Measurements from ENCODE around the gene CLMP. TPM values are rescaled to one million over a fixed set of nuclear protein-coding genes. Genes with fewer than 3 reads are reported as not detected.

Gene CLMP
- total and polyA plus RNA-seq, 2 donors (not counting 1 experiment from before 2014, with no cell fraction given) = 0.01 TPM; not detected in 1

- Histone ChIP-seq H3K9ac (ENCODE audit: low read length) (no peak overlapping the region), H3K36me3 (replicated peaks in 1 of 2; ENCODE audit: control extremely low read depth in 1 of 2, control insufficient read depth in 1 of 2, extremely low read depth in 1 of 2, insufficient read depth in 2 of 2, low read length in 1 of 2) (no peaks in the 10 kb centered on the region), H3K79me2 (ENCODE audit: control insufficient read depth, insufficient read depth, low read length) (no peaks in the 10 kb centered on the region), H3K9me3 (ENCODE audit: control extremely low read depth in 1 of 3, control insufficient read depth in 2 of 3, insufficient read depth in 1 of 3, low read length in 2 of 3) (no peaks in the 10 kb centered on the region), H3K27ac (ENCODE audit: low read length in 2 of 2) (no peak overlapping the region), H3K4me1 (ENCODE audit: control insufficient read depth in 2 of 2, insufficient read depth in 2 of 2, low read length in 2 of 2) (no peaks in the 10 kb centered on the region), H3K27me3 (replicated peaks in 1 of 4; ENCODE audit: control extremely low read depth in 1 of 4, control insufficient read depth in 3 of 4, insufficient read depth in 4 of 4, low read length in 3 of 4) (no peaks in the 10 kb centered on the region), H2AFZ (ENCODE audit: insufficient read depth, low read depth, low read length, poor library complexity, severe bottlenecking) (no peak overlapping the region), H3K4me3 (ENCODE audit: control extremely low read depth in 1 of 5, extremely low read depth in 1 of 5, insufficient read depth in 1 of 5, low read depth in 2 of 5, low read length in 4 of 5) (no peak overlapping the region), H3K4me2 (replicated peaks; ENCODE audit: low read depth, low read length, poor library complexity, severe bottlenecking) (no peak overlapping the region), H4K20me1 (ENCODE audit: control insufficient read depth, insufficient read depth, low read length, poor library complexity, severe bottlenecking) (no peaks in the 10 kb centered on the region)
- TF ChIP-seq EZH2 (IDR thresholded peaks at IDR 0.05; ENCODE audit: borderline replicate concordance, insufficient read depth, low read depth, low read length, poor library complexity, severe bottlenecking) (no peak), CTCF (IDR thresholded peaks at IDR 0.05) (no peak)
- Mint-ChIP-seq H3K4me3 (no peak overlapping the region), H3K4me1 (no peaks in the 10 kb centered on the region), H3K27me3 (peaks cover 3% of the 10 kb centered on the region), H3K27ac (no peak overlapping the region), H3K9me3 (ENCODE audit: insufficient read depth) (no peaks in the 10 kb centered on the region)
- intact Hi-C loops (cut with micrococcal nuclease) = no loop called here
- DNase-seq (no peak), ATAC-seq (ENCODE audit: low read depth) (no peak)
- ChIA-PET POLR2A (no interaction called here), CTCF (no interaction called here)
- 100% methylated on average over 2 of the region's 3 CpGs for WGBS (ENCODE audit: insufficient coverage)
Observed at GRCh38 chr11:123169821-123170220, 25.2 kb downstream of the CLMP start.

GRCh38 chr11:123168955-123169484, 26.0 kb downstream of the CLMP start:
- Histone ChIP-seq H3K9ac (ENCODE audit: low read length) (no peak overlapping the region), H3K4me1 (ENCODE audit: control insufficient read depth in 2 of 2, insufficient read depth in 2 of 2, low read length in 2 of 2) (no peaks in the 10 kb centered on the region), H3K27ac (ENCODE audit: low read length in 2 of 2) (no peak overlapping the region), H3K27me3 (replicated peaks in 1 of 4; ENCODE audit: control extremely low read depth in 1 of 4, control insufficient read depth in 3 of 4, insufficient read depth in 4 of 4, low read length in 3 of 4) (no peaks in the 10 kb centered on the region), H4K20me1 (ENCODE audit: control insufficient read depth, insufficient read depth, low read length, poor library complexity, severe bottlenecking) (no peaks in the 10 kb centered on the region), H2AFZ (ENCODE audit: insufficient read depth, low read depth, low read length, poor library complexity, severe bottlenecking) (no peak overlapping the region), H3K4me2 (replicated peaks; ENCODE audit: low read depth, low read length, poor library complexity, severe bottlenecking) (no peak overlapping the region), H3K4me3 (ENCODE audit: control extremely low read depth in 1 of 5, extremely low read depth in 1 of 5, insufficient read depth in 1 of 5, low read depth in 2 of 5, low read length in 4 of 5) (no peak overlapping the region), H3K36me3 (replicated peaks in 1 of 2; ENCODE audit: control extremely low read depth in 1 of 2, control insufficient read depth in 1 of 2, extremely low read depth in 1 of 2, insufficient read depth in 2 of 2, low read length in 1 of 2) (no peaks in the 10 kb centered on the region), H3K79me2 (ENCODE audit: control insufficient read depth, insufficient read depth, low read length) (no peaks in the 10 kb centered on the region), H3K9me3 (ENCODE audit: control extremely low read depth in 1 of 3, control insufficient read depth in 2 of 3, insufficient read depth in 1 of 3, low read length in 2 of 3) (no peaks in the 10 kb centered on the region)
- 93% methylated on average over 3 of the region's 3 CpGs for WGBS (ENCODE audit: insufficient coverage)
- H3K27ac Mint-ChIP-seq = no peak overlapping the region
- POLR2A ChIA-PET = no interaction called here
- no peaks in the 10 kb centered on the region for H3K9me3 Mint-ChIP-seq (ENCODE audit: insufficient read depth)
- CTCF ChIA-PET = no interaction called here
- TF ChIP-seq CTCF (IDR thresholded peaks at IDR 0.05) = no peak
- ATAC-seq (ENCODE audit: low read depth) (no peak), DNase-seq (no peak)
- intact Hi-C loops (cut with micrococcal nuclease) = no loop called here
- no peak overlapping the region for H3K4me3 Mint-ChIP-seq
- H3K4me1 Mint-ChIP-seq = no peaks in the 10 kb centered on the region
- H3K27me3 Mint-ChIP-seq = peaks cover under 1% of the 10 kb centered on the region

Data from B cell (primary cell).